ENCODE measurements around the gene RPS14.

The RPS14 gene

DNA sequence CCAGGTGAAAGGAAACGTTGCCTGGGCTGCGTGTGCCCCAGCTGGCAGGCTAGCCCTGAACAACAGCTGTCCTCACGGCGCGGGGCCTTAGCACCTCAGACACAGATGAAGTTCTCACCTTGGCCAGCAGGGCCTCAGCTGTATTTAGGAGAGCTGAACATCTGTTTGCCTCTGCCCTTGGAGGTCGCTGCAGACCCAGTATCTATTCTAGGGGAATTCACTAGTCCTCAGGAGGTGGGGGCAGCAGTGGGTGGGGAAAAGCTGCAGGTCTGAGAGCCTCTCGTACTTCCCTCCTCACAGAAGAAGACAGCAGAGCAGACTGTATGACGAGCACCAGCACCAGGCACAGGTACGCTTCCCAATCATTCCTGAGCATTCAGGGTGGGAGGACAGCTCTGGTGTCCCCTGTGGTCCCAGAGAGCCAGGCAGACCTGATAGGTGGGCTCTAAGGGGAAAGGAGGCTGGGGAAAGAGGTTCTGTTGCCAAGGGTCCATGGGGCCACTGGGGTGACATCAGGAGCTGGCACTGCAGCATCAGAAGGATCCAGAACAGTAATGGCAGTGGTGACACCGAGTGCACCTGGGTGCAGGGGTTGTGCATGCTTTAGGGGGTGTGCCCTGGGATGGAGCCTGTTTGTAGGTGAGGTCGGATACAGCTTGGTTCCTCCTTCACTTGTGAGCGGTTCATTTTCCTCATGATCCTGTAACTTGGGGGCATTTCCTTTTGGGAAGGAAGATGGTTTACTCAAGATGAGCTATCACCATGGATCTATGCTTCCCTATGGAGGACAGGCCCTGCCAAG lies 50.6 kb downstream of the RPS14 start:
- DNase-seq: no peak

DNA sequence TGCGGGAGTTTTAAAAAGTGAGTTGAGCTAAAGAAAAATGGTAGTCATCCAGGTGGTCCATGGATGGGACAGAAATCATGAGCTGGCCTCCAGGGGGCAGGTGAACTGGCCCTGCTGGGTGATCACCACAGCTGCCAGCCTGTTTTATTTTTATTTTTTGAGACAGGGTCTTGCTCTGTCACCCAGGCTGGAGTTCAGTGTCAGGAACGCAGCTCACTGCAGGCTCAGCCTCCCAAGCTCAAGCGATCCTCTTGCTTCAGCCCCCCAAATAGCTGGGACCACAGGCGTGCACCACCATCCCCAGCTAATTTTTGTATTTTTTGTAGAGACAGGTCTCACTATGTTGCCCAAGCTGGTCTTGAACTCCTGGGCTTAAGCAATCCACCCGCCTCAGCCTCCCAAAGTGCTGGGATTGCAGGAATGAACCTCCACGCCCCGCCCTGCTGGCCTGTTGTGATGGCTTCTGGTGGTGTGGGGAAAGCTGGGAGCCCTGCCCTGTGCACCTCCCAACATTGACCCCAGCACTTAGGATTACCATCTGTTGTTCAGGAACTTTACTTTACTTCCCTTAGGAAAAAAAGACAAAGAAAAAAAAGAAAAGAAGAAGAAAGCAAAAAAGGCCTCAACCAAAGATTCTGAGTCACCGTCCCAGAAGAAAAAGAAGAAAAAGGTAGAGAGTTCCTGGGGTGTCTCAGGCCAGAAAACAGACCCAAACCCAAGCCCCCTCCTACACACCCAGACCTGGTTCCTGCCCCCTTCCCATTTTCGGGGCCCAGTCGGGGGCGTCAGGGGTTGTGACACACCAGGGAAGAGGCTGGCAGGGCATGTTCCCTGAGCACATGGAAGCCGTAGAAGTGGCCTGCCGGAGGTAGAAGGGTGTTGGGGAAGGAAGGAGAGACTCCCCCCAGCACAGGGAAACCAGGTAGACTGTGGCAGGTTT lies 51.5 kb downstream of the RPS14 start:
- DNase-seq: no peak

DNA sequence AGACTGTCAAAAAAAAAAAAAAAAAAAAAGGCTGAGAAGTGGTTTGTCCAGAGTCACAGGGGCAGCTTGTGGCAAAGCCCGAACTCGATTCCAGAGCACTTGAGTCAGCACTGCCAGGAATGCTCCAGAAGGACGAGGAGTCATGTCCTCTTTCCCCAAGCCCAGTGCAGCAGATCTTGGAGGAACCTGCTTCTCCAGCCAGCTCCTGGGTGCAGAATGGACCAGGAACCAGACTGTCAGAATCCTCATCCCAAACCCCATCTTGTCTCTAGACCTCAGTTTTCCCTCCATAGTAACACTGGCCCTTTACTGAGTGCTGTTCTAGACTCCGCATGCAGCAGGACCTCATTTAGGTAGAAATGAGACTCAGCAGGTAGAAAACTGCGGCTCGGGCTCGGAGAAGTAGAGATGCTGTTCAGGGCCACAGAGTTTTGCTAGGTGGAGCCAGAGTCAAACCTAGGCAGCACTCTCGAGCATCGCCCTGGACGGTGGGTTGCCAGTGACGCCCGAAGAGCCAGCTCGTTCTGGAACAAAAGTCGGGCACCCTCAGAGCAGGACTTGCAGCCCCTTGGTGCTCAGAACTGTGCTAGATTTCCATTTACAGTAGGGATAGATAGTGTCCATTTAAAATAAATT lies 52.3 kb downstream of the RPS14 start:
- DNase-seq: no peak

GRCh38 chr5:150396267-150396666 lies 53.3 kb downstream of the RPS14 start:
- no peak for DNase-seq

- DNase-seq: no peak
Measured at GRCh38 chr5:150395688-150395975, 53.9 kb downstream of the RPS14 start.

DNA sequence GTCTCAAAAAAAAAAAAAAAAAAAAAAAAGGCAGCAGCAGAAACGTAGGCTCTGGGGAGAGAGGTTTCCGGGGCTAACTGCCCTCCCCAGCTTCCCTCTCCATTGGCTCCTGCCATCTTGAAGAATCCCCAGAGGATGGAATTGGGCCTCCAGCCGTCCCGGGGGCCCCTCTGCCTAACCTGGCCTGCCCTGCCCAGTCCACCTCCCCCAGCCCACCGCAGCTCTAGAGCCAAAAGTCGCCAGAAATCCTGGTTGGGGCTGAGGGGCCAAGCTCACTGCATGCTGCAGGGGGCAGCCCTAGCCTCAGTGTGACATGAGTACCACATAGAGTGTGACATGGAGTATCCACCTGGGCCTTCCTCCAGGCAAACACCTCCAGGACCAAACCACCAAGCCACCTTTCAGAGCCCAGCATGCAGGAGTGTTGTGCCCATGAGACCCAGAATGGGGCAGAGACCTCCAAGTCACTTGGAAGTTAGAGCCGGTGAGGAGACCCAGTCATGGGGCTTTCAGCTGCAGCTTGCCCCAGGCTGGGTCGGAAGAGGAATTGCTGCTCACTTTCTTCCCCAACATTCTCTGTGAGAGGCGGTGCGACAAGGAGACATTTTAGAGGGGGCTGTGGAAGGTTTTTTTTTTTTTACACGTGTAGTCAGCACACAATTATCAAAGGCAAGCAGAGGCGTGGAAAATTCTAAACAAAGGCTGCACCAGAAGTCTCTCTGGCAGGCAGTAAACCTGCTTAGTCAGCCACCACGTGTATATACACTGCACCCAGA lies 54.4 kb downstream of the RPS14 start:
- no peak for DNase-seq

- no peak for DNase-seq
Measured at GRCh38 chr5:150394131-150394530, 55.4 kb downstream of the RPS14 start.

DNA sequence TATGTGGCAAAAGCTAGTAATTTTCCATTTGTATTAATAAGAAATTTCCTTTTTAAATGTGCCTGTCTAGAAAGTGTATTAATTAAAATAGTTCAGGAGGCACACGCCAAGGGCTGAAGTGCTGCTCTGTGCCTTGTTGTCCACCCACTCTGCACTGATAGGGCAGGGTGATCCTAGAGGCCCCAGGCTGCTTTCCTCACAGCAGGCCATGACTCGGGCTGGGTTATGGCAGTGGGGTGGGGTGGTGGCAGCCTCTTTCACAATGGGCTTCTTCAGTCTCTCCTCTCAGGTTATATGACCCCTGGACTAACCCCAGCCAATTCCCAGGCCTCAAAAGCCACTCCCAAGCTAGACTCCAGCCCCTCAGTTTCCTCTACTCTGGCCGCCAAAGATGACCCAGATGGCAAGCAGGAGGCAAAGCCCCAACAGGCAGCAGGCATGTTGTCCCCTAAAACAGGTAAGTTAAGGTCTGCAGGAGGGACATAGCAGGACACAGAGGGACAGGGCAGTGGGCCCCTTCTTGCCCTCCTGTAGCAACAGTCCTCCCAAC lies 56.4 kb downstream of the RPS14 start:
- DNase-seq: no peak

DNA sequence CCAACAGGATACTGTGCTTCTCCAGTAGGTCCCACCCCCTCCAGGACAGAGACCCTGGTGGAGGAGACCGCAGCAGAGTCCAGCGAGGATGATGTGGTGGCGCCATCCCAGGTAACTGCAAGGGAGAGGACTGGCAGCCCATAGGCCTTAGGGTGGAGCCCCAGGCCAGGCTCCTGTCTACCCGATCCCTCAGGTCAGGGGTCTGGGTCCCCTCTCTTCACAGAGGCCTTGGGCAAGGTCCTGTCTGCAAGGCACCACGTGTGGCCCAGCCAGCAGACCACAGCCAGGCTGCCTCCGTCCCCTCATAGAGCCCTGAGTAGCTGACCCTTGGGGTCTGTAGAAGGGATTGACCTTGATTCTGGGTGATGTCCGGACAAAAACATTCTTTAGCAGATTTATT lies 56.9 kb downstream of the RPS14 start:
- no peak for DNase-seq

Measured in activated naive CD4-positive, alpha-beta T cell (primary cell).